GM18861 (cell line): ENCODE data around the gene GPR87.

Experiments used
- ATAC-seq: cut with Tn5 transposase; IDR thresholded peaks from one replicate; pipeline ENCODE4 v1.9.1; 2021; ENCODE audit not compliant: unreplicated experiment

The GPR87 gene

GRCh38 chr3:151283907-151284461 lies 32.6 kb downstream of the GPR87 start:
- no peak for ATAC-seq

DNA sequence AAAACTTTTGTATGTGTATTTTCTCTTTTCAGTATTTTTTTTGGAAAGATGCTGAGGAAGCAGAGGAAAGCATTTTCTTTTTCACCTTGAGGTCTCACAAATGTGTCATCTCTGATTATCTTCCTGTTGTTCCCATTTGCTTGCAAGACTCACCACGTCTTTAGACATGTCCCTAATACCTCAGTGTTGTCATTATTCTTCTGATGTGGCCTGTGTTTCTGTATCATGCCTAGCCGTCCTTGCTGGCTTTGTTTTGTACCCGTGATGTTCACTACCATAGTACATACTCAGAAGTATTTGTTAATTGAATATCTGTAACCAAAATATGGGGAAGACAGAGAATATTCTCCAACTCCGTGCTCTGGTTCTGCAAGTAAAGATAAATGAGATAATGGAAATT lies 33.2 kb downstream of the GPR87 start:
- ATAC-seq, result no peak

DNA sequence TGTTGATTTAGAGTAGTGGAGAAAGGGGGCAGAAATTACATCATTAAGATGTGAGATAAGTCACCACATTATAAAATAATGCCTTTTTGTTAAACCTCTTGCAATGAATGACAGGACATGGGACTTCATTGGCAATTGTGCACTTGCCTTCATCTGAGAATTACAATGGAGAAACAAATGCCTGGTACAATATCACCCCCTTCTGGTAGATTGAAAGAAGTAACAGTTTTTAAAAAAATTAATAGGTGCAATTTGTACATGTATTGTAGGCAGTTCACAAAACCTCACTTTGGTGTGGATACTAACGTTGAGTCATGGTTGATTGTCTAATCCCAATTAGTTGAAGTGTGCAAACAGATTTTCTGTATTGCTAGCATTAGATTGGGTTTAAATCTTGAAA lies 33.7 kb downstream of the GPR87 start:
- peak; percentile 64 for ATAC-seq

GRCh38 chr3:151281671-151282324 lies 34.8 kb downstream of the GPR87 start:
- no peak for ATAC-seq

GRCh38 chr3:151278230-151278629 lies 38.4 kb downstream of the GPR87 start, which contains the start of gene P2RY14:
TSS of gene P2RY14 (minus strand) at chr3:151278542. CDS start at chr3:151214316, 64,226 bp downstream.
- ATAC-seq, result no peak

GRCh38 chr3:151276687-151277042 lies 40.0 kb downstream of the GPR87 start:
- peak; percentile 54 for ATAC-seq

DNA sequence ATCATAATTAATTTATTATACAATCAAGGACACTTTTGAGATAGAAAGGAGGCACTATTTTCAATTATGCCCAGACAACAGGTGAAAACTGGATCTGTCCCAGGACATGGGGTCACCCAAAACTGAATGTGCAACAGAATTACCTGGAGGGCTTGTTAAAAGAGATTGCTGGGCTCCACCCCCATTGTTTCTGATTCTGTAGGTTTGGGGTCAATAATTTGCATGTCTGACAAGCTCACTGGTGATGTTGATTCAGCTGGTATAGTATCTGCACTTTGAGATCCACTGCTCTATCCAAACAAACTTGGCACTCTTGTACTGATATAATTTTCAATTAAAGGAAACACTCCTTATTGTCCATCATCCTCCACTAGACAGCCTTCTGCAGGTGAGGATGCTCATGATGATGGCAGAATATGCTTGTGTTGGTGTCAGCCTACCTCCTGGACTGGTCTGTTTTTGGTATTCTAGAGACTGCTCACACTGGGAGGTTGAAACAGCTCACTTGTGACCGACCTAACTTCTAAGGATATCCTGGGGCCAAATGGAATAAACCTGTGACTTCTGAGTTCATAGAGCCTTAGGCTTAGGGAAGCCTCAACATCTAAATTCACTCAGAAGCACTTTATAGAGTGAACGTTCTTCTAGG lies 40.5 kb downstream of the GPR87 start:
- peak; percentile 3 for ATAC-seq

- ATAC-seq, result no peak
Measured at GRCh38 chr3:151275091-151275490, 41.5 kb downstream of the GPR87 start.

GRCh38 chr3:151269631-151270030 lies 47.0 kb downstream of the GPR87 start:
- no peak for ATAC-seq

DNA sequence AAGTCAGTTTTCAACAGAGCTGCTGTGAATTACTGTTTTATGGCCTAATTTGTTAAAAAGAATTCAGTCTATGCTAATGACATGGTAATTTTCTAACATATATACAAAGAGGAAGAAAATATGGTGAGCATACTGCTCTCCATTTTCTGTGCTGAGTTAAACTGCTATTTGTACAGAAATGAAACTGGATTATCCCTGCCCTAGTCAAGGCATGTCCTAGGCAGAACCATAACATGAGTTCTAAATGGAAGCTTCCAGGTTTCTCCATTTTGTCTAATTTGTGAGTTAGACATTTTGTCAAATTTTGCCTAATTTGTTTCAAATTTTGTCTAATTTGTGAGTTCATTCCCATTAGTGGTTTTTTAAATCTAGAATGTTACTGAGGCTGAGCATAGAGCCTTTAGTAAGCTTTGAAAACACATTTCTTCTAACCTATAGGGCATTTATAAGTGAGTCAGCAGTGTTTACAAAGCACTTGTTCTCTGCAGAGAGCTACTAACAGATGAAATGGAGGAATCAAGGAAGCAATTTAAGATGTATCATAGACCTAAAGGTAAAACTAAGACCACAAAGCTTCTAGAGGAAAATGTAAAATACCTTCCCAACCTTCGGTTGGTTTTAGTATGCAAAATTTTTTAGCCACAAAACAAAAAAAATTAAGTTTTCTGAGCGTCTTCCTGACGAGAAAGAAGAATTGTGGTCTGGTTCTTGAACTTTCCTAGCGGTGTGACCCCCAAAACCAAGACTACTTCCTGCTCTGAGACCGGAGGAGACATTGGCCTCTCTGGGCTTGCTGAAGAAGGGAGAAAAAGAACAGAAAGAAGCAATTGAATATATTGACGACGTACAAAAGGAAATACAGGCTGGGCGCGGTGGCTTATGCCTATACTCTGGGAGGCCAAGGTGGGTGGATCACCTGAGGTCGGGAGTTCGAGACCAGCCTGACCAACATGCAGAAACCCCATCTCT lies 48.1 kb downstream of the GPR87 start:
- ATAC-seq, result peak; percentile 40

DNA sequence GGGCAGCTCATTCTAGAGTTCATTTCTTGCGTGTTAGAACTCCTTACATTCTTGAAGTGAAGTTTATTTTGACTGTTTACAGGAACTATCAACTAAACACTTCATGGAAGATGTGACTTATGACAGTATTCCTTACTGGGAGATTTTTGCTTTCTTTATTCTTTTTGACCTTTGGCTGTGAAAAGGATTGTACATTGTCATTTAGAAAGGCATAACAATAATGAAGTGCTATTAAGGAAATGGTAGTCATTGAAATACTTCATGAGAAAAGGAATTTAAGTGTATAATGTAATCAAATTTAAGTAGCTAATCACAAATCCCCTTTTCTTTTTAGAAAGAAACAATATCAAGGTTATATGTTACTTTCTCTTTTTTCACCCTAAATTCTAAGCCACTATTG lies 49.6 kb downstream of the GPR87 start:
- no peak for ATAC-seq

- peak; percentile 96 for ATAC-seq
Measured at GRCh38 chr3:151265866-151266265, 50.8 kb downstream of the GPR87 start.

- ATAC-seq, result no peak
Measured at GRCh38 chr3:151265166-151265565, 51.5 kb downstream of the GPR87 start.

- ATAC-seq, result no peak
Measured at GRCh38 chr3:151264605-151265004, 52.0 kb downstream of the GPR87 start.

- no peak for ATAC-seq
Measured at GRCh38 chr3:151262871-151263525, 53.6 kb downstream of the GPR87 start.

DNA sequence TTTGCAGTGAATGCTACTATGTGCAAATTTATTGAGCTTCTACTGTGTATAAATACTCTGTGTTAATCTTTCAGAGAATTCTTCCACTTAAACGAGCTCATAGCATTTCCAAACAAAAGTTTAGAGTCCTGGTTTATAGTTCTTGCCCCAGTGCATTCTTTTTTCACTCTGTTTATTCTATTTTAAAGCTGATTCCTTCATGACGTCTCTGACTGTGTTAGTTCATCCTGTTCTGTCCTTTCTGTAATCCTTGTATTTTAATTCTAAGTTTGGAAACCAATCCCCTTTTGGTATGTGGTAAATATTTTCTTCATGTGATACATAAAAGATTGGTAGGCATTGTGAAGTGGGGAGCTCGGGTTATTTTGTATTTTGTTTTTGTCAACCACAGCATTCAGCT lies 57.0 kb downstream of the GPR87 start:
- no peak for ATAC-seq

DNA sequence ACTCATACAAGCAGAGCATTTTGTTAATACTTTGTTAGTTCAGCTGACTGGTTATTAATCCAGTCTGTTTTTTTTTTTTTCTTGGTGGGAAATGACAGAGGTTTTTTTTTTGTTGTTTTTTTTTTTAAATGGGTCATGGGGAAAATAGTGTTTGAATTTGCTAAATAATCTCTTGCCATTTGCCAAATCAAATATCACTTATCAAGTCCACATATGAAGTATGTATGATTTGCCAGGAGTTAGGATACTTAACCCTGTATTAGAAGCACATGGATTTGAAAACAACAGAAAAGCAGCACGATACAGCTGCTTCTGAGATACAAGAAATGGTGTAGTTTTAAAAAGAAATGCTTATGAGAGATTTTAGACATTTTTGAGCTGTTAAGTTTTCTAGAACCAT lies 59.9 kb downstream of the GPR87 start:
- ATAC-seq, result no peak

DNA sequence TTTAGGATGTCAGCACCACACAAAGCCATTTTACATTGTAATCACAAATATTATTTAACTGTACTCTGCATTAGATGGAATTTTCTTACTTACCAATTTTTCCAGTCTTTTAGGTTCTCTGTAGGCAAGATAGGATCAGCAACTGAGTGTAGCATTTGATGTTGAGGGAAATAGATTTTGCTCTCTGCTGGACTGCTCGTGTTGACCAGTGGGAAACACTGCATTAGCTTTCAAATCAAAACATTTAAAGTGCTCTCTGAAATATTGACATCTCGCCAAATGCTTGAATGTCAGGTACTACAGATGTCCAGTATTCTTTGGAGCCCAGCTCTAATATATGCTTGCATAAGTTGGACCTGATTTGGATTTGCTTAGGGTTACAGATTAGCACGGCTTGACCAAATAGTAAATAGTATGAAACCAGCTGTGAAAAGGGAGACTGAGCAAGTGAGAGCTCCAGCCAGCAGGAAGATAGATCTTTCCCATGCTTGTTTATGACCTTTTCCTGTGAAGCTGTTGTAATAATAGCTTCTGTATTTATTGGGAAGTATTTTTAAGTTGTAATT lies 67.8 kb downstream of the GPR87 start:
- no peak for ATAC-seq
